ENCODE data around the gene SRRM1.

GRCh38 chr1:24620678-24621077, 22.4 kb upstream of the SRRM1 start:
- TF ChIP-seq CTCF (IDR thresholded peaks at IDR 0.05) (no peak), POLR2A (IDR thresholded peaks at IDR 0.05) (no peak)
